Activated naive CD4-positive, alpha-beta T cell treated with anti-CD3 and anti-CD28 coated beads, Interleukin-2, amount 10 ng/mL, durations not matched to agents 7 days and 5 days (primary cell): ENCODE results near the gene CAV2.

Experiments
- CTCF ChIA-PET: fragments of 350-600 bp; sonication (Branson Sonifier 250); formaldehyde crosslinking; loops from one replicate; lab custom pipeline; 2021; ENCODE audit warnings: antibody characterized with exemption; lab: Charles Lee
- DNase-seq: peaks from one replicate; pipeline ENCODE4 v3.0.0-alpha.2; 2020
- H3K27ac Mint-ChIP-seq: one replicate; pipeline ENCODE4 v1.8.0; 2021; ENCODE audit warnings: mild to moderate bottlenecking, moderate library complexity, mixed read lengths
- H3K27me3 Mint-ChIP-seq: one replicate; pipeline ENCODE4 v1.8.0; 2021; ENCODE audit warnings: mild to moderate bottlenecking, mixed read lengths
- H3K36me3 Mint-ChIP-seq: one replicate; pipeline ENCODE4 v1.8.0; 2021; ENCODE audit warnings: mixed read lengths
- H3K4me1 Mint-ChIP-seq: one replicate; pipeline ENCODE4 v1.8.0; 2021; ENCODE audit warnings: mixed read lengths
- H3K4me3 Mint-ChIP-seq: one replicate; pipeline ENCODE4 v1.8.0; 2021; ENCODE audit warnings: mild to moderate bottlenecking, moderate library complexity, mixed read lengths
- H3K9me3 Mint-ChIP-seq: one replicate; pipeline ENCODE4 v1.8.0; 2021; ENCODE audit warnings: mixed read lengths

The CAV2 gene

DNA sequence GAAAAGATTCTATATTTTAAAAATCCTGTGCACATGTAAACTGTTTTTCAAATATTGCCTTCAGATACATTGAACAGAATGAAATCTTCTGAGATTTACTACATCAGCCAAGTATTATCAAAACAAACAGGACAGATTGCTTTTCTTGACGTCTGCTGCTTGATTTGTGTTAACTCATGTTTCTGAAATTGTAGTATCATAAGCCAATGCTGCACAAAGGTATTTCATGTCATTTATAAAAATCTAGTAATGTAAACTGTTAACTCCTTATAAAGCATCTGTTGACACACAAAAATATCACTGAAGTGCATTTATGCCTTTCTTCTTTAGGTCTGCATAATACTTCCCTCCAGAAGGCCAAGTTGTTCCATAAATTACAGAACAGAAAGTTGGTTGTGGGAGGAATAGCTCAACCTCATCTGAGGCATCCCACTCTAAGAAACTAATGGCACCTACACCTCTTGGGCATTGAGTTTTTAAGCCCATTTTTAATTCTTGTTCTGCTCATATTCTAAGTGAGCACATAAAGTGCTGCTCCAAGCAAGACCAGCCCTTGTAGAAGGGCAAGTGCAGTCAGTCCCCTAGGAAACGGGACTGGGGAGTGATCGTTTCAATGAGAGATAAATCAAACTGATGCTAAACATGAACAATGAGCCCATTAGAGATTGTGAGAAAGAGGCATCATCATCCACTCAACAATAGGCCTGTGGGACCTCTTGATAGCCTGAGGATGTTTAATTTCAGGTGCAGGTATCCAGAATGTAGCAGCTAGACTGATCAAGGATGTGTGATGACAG is 53.8 kb downstream of the CAV2 start:
- CTCF ChIA-PET, result interaction anchor here (1.1 kb wide), 1 partner anchor 27 kb away, joined by 4 read pairs; no protein-coding TSS in a partner anchor
- Mint-ChIP-seq H3K36me3 (no peaks in the 10 kb centered on the region), H3K4me3 (no peak overlapping the region), H3K27me3 (peaks cover 14% of the 10 kb centered on the region), H3K9me3 (no peaks in the 10 kb centered on the region), H3K27ac (no peak overlapping the region), H3K4me1 (no peaks in the 10 kb centered on the region)
- no peak for DNase-seq

- DNase-seq, result no peak
- Mint-ChIP-seq H3K27ac (no peak overlapping the region), H3K4me3 (no peak overlapping the region), H3K36me3 (no peaks in the 10 kb centered on the region), H3K27me3 (peaks cover 18% of the 10 kb centered on the region), H3K9me3 (no peaks in the 10 kb centered on the region), H3K4me1 (no peaks in the 10 kb centered on the region)
- CTCF ChIA-PET, result interaction anchor here (1.1 kb wide), 1 partner anchor 28 kb away, joined by 4 read pairs; no protein-coding TSS in a partner anchor
Observed at GRCh38 chr7:116554436-116554835, 54.9 kb downstream of the CAV2 start.

DNA sequence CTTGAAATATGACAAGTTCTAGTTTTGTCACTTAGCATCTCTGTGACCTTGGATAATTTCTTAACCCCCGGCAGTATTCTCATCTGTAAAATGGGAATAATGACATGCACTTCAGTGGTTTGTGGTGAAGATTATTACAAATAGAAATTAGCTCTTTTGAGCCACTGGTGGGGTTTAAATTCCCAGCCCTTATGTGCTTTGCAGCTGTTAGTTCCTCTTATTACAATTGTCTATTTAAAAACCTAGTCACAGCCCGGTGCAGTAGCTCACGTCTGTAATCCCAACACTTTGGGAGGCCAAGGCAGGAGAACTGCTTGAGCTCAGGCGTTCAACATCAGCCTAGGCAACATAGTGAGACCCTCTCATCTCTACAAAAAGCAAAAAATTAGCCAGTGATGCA is 55.4 kb downstream of the CAV2 start:
- Mint-ChIP-seq H3K27me3 (peaks cover 18% of the 10 kb centered on the region), H3K4me1 (no peaks in the 10 kb centered on the region), H3K36me3 (no peaks in the 10 kb centered on the region)

GRCh38 chr7:116557066-116557585 is 57.6 kb downstream of the CAV2 start:
- Mint-ChIP-seq H3K9me3 (no peaks in the 10 kb centered on the region), H3K4me1 (no peaks in the 10 kb centered on the region), H3K4me3 (no peak overlapping the region), H3K27me3 (peaks cover 17% of the 10 kb centered on the region), H3K27ac (no peak overlapping the region), H3K36me3 (no peaks in the 10 kb centered on the region)
- no peak for DNase-seq
- CTCF ChIA-PET, result interaction anchor here (0.7 kb wide), 1 partner anchor 32 kb away, joined by 3 read pairs; no protein-coding TSS in a partner anchor

More for the DNA sequence above, 55.4 kb downstream of the CAV2 start:
- Mint-ChIP-seq H3K27ac (no peak overlapping the region), H3K4me3 (no peak overlapping the region), H3K9me3 (no peaks in the 10 kb centered on the region)
- DNase-seq, result no peak
- CTCF ChIA-PET, result no interaction called here

GRCh38 chr7:116557901-116558300 is 58.4 kb downstream of the CAV2 start:
- Mint-ChIP-seq H3K4me1 (no peaks in the 10 kb centered on the region), H3K4me3 (no peak overlapping the region), H3K9me3 (no peaks in the 10 kb centered on the region), H3K27me3 (peaks cover 22% of the 10 kb centered on the region), H3K27ac (no peak overlapping the region), H3K36me3 (no peaks in the 10 kb centered on the region)
- CTCF ChIA-PET, result interaction anchor here (0.7 kb wide), 1 partner anchor 31 kb away, joined by 3 read pairs; no protein-coding TSS in a partner anchor
- DNase-seq, result no peak
